ENCODE measurements around the gene FAR2.

GRCh38 chr12:29238822-29239291 is 89.8 kb downstream of the FAR2 start:
- TF ChIP-seq CTCF (IDR thresholded peaks at IDR 0.05) (no peak), POLR2A (IDR thresholded peaks at IDR 0.05) (no peak)
